ENCODE data around the gene ATN1.

The ATN1 gene

DNA sequence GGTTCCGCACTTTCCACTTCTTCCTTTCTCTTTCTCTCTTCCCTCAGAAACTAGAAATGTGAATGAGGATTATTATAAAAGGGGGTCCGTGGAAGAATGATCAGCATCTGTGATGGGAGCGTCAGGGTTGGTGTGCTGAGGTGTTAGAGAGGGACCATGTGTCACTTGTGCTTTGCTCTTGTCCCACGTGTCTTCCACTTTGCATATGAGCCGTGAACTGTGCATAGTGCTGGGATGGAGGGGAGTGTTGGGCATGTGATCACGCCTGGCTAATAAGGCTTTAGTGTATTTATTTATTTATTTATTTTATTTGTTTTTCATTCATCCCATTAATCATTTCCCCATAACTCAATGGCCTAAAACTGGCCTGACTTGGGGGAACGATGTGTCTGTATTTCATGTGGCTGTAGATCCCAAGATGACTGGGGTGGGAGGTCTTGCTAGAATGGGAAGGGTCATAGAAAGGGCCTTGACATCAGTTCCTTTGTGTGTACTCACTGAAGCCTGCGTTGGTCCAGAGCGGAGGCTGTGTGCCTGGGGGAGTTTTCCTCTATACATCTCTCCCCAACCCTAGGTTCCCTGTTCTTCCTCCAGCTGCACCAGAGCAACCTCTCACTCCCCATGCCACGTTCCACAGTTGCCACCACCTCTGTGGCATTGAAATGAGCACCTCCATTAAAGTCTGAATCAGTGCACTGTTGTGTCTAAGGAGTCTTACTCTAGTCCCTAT is 4.6 kb upstream of the ATN1 start:
- peaks cover 21 to 27% of the 10 kb centered on the region in 2 experiments for H3K4me1 ChIP-seq (ENCODE audit: control insufficient read depth in 1 of 2, insufficient read depth in 1 of 2, low read depth in 1 of 2, low read length in 1 of 2)
- no peak overlapping the region for H3K4me3 ChIP-seq (ENCODE audit: low read depth in 1 of 2, low read length in 1 of 2)
- no peaks in the 10 kb centered on the region for H3K9me3 ChIP-seq
- H3K36me3 ChIP-seq: no peaks in the 10 kb centered on the region
- no peak overlapping the region for H3K27ac ChIP-seq
- H3K27me3 ChIP-seq: peaks cover 82% of the 10 kb centered on the region
- TF ChIP-seq, protein P1, sequence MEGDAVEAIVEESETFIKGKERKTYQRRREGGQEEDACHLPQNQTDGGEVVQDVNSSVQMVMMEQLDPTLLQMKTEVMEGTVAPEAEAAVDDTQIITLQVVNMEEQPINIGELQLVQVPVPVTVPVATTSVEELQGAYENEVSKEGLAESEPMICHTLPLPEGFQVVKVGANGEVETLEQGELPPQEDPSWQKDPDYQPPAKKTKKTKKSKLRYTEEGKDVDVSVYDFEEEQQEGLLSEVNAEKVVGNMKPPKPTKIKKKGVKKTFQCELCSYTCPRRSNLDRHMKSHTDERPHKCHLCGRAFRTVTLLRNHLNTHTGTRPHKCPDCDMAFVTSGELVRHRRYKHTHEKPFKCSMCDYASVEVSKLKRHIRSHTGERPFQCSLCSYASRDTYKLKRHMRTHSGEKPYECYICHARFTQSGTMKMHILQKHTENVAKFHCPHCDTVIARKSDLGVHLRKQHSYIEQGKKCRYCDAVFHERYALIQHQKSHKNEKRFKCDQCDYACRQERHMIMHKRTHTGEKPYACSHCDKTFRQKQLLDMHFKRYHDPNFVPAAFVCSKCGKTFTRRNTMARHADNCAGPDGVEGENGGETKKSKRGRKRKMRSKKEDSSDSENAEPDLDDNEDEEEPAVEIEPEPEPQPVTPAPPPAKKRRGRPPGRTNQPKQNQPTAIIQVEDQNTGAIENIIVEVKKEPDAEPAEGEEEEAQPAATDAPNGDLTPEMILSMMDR (IDR thresholded peaks at IDR 0.05): no peak

DNA sequence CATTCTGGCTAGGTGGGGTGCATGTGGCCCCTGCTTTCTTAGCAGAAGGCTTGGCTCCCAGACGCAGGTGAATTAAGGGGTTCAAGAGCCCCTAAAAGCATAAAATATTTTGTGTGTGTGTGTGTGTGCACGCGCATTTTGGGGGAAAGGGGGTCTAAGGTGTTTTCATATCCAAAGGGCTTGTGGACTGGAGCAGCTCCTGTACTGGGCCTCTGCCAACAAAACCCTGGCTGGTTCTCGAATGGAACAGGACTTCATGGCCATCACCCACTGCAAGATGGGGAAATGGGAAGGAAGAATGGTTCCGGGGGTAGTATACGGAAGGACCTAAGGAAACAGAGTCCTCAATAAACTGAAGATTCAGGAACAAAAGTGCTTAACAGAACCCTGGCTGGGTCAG is 3.9 kb upstream of the ATN1 start:
- no peak overlapping the region for H3K27ac ChIP-seq
- H3K36me3 ChIP-seq: no peaks in the 10 kb centered on the region
- peaks cover 21 to 34% of the 10 kb centered on the region in 2 experiments for H3K4me1 ChIP-seq (ENCODE audit: control insufficient read depth in 1 of 2, insufficient read depth in 1 of 2, low read depth in 1 of 2, low read length in 1 of 2)
- TF ChIP-seq, protein P1 (IDR thresholded peaks at IDR 0.05): no peak
- no peaks in the 10 kb centered on the region for H3K9me3 ChIP-seq
- H3K27me3 ChIP-seq: peaks cover 89% of the 10 kb centered on the region
- H3K4me3 ChIP-seq (ENCODE audit: low read depth in 1 of 2, low read length in 1 of 2): no peak overlapping the region

- Histone ChIP-seq H3K27me3 (peaks cover 90% of the 10 kb centered on the region), H3K36me3 (no peaks in the 10 kb centered on the region), H3K27ac (no peak overlapping the region), H3K4me3 (ENCODE audit: low read depth in 1 of 2, low read length in 1 of 2) (no peak overlapping the region), H3K9me3 (no peaks in the 10 kb centered on the region), H3K4me1 (ENCODE audit: control insufficient read depth in 1 of 2, insufficient read depth in 1 of 2, low read depth in 1 of 2, low read length in 1 of 2) (peaks cover 21 to 35% of the 10 kb centered on the region in 2 experiments)
- TF ChIP-seq, protein P1 (IDR thresholded peaks at IDR 0.05): no peak
Measured at GRCh38 chr12:6925239-6925539, 2.6 kb upstream of the ATN1 start.

DNA sequence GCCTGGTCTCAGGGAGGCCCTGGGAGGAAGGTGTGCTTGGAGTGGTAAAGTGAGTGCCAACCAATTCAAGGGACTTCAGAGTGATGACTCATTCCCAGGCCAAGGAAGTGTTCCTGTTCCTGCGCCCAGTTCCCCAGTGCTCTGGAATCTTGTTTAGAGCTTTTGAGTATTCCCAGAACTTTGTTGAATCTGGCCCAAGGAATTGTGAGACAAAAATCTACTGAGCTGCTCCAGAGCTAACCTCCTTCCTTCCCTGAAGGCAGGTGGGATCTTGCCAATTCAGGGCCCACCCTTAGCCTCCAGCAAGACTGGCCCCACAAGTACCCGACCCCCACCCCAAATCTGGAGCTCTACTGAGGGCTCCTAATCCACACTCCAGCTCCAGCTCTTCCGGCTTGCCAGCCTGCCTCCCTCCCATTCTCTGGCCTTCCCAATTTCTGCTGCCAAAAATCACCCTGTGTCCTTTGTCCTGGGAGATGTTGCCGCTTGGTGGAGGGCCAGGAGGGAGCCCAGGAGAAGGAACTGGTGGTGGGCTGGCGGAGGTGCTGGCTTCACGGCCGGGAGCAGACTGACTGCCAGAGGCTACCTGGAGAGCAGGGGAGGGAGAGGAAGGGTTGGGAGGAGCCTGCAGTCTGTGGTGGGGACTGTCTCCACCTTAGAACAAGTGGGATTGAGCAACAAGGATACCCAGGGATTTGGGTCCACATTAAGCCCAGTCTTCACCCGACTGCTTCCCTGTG is 2.0 kb upstream of the ATN1 start:
- H3K27ac ChIP-seq: no peak overlapping the region
- H3K36me3 ChIP-seq: no peaks in the 10 kb centered on the region
- H3K4me1 ChIP-seq (ENCODE audit: control insufficient read depth in 1 of 2, insufficient read depth in 1 of 2, low read depth in 1 of 2, low read length in 1 of 2): peaks cover 21 to 35% of the 10 kb centered on the region in 2 experiments
- TF ChIP-seq, protein P1 (IDR thresholded peaks at IDR 0.05): no peak
- H3K4me3 ChIP-seq (ENCODE audit: low read depth in 1 of 2, low read length in 1 of 2): no peak overlapping the region
- H3K27me3 ChIP-seq: peaks cover 90% of the 10 kb centered on the region
- no peaks in the 10 kb centered on the region for H3K9me3 ChIP-seq

GRCh38 chr12:6928022-6928702 is 403 bp downstream of the ATN1 start:
- no peaks in the 10 kb centered on the region for H3K9me3 ChIP-seq
- peaks cover 13 to 27% of the 10 kb centered on the region in 2 experiments for H3K4me1 ChIP-seq (ENCODE audit: control insufficient read depth in 1 of 2, insufficient read depth in 1 of 2, low read depth in 1 of 2, low read length in 1 of 2)
- peak overlapping the region; percentile 30 to 64 for H3K4me3 ChIP-seq (ENCODE audit: low read depth in 1 of 2, low read length in 1 of 2)
- no peak overlapping the region for H3K27ac ChIP-seq
- TF ChIP-seq, protein P1 (IDR thresholded peaks at IDR 0.05): no peak
- H3K36me3 ChIP-seq: no peaks in the 10 kb centered on the region
- peaks cover 79% of the 10 kb centered on the region for H3K27me3 ChIP-seq
